ENCODE results near the gene UGT1A8.
"Not testable (repeated sequence)": the region's sequence is repeated elsewhere in the genome, so short reads cannot be mapped to it uniquely, and the experiment has no call there.

Gene UGT1A8

GRCh38 chr2:233639860-233640259, 22.4 kb downstream of the UGT1A8 start:
- no peak for DNase-seq (ENCODE audit: low spot score)

DNA sequence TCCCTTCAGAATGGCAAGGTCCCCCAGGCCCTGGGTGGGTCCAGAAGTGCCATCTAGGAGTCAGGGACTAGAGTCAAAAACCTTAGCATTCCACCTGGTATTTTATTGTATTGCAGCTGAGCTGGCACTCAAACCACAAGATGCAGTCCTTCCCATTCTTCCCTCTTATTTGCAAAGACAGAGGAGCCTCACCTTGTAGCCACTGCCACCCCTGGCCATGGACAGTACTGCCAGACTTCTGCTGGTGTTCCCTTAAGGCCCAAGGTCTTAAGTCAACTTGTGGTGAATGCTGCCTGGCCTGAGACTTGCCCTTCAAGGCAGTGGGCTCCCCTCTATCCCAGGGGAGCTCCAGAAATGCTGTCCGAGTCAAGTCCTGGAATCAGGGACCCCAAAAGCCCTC, 25.7 kb downstream of the UGT1A8 start:
- no peak for DNase-seq (ENCODE audit: low spot score)

DNA sequence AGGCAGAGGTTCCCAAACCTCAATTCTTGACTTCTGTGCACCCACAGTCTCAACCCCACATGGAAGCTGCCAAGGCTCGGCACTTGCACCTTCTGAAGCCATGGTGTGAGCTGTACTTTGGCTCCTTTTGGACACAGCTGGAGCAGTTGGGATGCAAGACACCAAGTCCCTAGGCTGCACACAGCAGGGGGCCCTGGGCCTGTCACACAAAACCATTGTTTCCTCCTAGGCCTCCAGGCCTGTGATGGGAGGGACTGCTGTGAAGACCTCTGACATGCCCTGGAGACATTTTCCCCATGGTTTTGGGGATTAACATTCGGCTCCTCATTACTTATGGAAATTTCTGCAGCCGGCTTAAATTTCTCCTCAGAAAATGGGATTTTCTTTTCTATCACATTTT, 28.6 kb downstream of the UGT1A8 start:
- DNase-seq (ENCODE audit: low spot score), result not testable (repeated sequence)

DNA sequence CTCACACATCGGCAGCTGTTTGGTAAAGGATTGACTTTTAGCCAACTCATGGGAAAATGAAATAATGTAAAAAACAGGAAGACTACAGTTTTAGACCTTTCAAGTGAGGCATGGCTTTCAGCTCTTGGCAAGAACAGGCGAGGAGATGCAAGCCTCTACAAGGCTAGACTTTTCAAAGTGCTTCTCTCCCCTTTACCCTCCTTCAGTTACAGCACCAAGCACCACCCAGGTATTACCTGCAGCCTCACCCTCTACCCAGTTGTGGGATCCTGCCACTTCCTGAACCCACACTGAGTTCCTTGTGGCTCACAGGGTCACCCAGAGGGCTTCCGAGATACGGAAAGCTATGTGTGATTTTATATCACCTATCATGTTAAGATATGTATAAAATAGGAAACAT, 33.5 kb downstream of the UGT1A8 start:
- DNase-seq (ENCODE audit: low spot score), result no peak

- no peak for DNase-seq (ENCODE audit: low spot score)
Measured at GRCh38 chr2:233651430-233651829, 34.0 kb downstream of the UGT1A8 start.

DNA sequence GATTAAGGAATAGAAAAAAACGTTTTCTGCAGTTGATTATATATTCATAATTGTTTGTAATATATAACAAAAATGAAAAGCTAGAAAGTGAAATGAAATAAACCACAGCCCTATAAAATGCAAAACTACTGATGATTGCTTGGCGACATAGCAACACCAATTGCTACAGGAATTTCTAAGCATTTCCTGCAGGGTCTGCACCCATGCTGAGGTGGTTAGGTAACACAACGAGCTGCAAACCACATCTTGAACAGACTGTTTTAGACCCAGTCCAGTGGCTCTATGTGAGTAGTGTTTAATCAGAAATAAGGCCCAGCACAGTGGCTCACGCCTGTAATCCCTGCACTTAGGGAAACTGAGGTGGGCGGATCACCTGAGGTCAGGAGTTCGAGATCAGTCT, 37.1 kb downstream of the UGT1A8 start:
- no peak for DNase-seq (ENCODE audit: low spot score)

GRCh38 chr2:233655043-233655442, 37.6 kb downstream of the UGT1A8 start:
- no peak for DNase-seq (ENCODE audit: low spot score)

GRCh38 chr2:233655943-233656342, 38.5 kb downstream of the UGT1A8 start:
- not testable (repeated sequence) for DNase-seq (ENCODE audit: low spot score)

- no peak for DNase-seq (ENCODE audit: low spot score)
Measured at GRCh38 chr2:233656443-233656842, 39.0 kb downstream of the UGT1A8 start.

DNA sequence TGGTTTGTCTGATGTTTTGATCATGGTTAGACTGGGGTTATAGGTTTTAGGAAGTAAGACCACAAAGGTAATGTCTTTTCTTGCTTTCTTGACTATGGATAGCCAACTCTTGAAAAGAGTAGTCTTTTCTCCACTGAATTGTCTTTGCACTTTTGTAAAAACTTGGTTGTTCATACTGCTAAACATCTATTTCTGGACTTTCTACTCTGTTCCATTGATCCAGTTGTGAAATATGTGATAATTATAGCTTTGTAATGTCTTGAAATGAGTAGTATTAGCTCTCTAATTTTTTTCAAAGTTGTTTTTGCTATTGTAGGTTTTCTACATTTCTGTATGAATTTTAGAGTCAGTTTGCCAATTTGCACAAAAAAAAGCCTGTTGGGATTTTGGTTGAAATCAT, 41.2 kb downstream of the UGT1A8 start:
- no peak for DNase-seq (ENCODE audit: low spot score)

- DNase-seq (ENCODE audit: low spot score), result no peak
Measured at GRCh38 chr2:233663911-233664310, 46.5 kb downstream of the UGT1A8 start.

GRCh38 chr2:233668605-233669260, 51.3 kb downstream of the UGT1A8 start:
- DNase-seq (ENCODE audit: low spot score), result no peak

DNA sequence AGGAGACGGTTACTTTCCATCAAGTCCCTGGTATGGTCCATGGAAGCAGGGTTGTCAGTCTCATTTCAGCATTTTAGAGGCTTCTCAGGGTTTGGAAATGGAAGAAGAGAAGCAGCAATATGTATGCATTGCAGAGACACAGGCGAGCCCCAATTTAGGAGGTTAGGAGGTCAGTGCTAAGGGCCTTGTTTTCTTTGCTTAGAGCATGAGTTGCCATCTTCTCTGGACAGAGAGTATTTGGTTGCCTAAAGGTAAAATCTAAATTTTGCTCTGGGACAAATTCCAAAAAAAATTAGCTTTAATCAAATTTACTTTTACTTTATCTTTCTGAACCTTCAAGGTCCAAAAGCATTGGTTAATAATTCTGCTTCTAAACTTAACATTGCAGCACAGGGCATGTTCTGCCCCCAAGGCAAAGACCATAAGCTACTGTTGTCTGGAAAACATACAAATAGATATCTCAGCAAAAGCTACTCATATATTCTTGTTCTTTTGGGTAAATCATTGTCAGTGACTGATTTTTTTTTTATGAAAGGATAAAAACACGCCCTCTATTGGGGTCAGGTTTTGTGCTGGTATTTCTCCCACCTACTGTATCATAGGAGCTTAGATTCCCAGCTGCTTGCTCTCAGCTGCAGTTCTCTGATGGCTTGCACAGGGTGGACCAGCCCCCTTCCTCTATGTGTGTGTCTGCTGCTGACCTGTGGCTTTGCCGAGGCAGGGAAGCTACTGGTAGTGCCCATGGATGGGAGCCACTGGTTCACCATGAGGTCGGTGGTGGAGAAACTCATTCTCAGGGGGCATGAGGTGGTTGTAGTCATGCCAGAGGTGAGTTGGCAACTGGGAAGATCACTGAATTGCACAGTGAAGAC, 54.1 kb downstream of the UGT1A8 start, which contains the start of gene UGT1A9:
TSS of gene UGT1A9 (plus strand) at position 609 of the 872 bp plus-strand sequence. CDS start at position 646, 37 bp downstream.
- no peak for DNase-seq (ENCODE audit: low spot score)

DNA sequence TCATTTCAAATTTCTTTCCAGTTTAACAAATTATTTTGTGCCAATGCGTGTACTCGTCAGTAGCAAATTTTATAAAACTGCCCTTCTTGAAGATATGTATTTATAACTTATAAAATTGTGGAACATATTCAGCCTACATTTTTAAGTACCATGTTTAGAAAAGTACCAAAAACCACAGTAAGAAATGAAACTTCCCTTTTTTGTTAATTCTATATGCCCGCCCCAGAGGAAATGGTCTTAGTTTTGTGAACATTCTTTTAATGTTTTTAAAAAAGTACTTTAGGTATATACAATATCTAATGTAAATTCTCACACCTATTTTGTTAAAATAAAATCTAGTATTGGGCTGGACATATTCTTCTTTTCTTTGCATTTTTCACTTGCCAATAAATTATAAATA, 55.5 kb downstream of the UGT1A8 start:
- DNase-seq (ENCODE audit: low spot score), result no peak

DNA sequence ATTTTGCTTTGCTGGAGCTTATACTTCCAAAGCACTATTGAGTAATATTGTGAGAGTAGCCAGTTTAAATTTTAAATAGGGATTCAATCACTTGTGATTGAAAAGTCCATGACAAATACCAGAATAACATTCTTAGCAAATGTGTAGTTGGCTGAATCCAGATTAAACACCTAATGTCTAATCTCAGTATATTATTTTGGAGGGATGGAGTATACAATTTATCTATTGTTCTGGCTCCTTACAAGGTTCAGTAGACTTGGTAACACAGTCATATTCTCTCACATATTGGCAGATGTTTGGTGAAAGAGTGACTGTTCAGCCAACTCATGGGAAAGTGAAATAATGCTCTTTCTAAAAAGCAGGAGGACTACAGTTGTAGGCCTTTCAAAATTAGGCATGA, 56.5 kb downstream of the UGT1A8 start:
- DNase-seq (ENCODE audit: low spot score), result no peak

GRCh38 chr2:233674314-233674713, 56.9 kb downstream of the UGT1A8 start:
- no peak for DNase-seq (ENCODE audit: low spot score)

GRCh38 chr2:233674995-233675394, 57.6 kb downstream of the UGT1A8 start:
- no peak for DNase-seq (ENCODE audit: low spot score)

DNA sequence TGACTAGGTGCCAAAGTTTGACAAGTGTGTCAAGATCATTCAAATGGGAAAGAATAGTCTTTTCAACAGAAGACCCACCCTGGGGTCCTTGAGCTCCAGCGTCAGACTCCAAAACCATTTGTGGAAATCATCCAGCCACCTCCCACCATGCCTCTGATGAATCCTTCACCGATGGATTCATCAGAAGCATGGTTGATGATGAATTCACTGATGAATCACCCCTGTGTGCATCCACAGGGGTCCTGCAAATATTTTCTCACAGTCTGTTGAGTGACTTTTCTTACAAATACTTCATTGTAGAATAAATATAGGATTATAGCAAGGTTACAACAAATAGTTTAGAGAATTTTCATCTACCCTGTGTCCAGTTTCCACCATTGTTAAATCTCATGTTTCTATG, 58.6 kb downstream of the UGT1A8 start:
- no peak for DNase-seq (ENCODE audit: low spot score)

GRCh38 chr2:233679196-233679595, 61.8 kb downstream of the UGT1A8 start:
- DNase-seq (ENCODE audit: low spot score), result no peak

DNA sequence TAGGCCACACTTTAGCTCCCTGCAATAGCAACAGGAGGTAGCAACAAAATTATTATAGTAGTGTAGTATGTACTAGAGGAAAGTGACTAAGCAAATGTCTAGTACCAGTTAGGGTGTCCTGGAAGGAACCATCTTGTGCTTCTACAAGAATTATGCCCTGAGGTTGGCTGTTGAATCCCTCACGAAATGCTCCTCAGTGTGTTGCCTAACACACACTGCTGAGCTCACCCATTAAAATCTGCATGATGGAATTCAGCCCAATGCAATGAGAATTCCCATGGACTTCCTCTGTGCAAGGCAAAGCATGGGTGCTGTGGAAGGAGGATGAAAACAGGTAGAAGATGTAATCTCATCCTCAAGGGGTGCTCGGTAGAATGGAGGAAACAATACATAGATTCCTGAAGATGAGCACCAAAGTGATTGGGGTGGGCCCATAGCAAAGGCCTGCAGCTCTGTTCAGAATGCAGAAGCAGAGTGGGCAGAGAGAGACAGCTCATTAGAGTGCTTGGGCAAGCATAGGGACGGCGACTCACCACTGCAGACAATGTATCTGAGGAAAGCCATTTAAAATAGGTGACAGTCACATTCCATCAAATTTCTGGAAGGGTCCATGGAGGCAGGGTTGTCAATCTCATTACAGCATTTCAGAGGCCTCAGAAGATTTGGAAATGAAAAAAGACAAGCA, 63.1 kb downstream of the UGT1A8 start:
- no peak for DNase-seq (ENCODE audit: low spot score)

GRCh38 chr2:233681521-233682099, 64.2 kb downstream of the UGT1A8 start, which contains the start of gene UGT1A7:
Gene UGT1A7 (plus strand): TSS chr2:233681901. CDS start chr2:233681938, 37 bp downstream.
- DNase-seq (ENCODE audit: low spot score), result no peak

GRCh38 chr2:233684640-233685039, 67.2 kb downstream of the UGT1A8 start:
- no peak for DNase-seq (ENCODE audit: low spot score)
